Muscle layer of duodenum (tissue), 2 donors: ENCODE measurements around the gene CCDC102B.
"Not testable (repeated sequence)": the region's sequence is repeated elsewhere in the genome, so short reads cannot be mapped to it uniquely, and the experiment has no call there.

Experiments
- H3K27ac ChIP-seq: one replicate; pipeline ENCODE4 v1.7.0; 2013; ENCODE audit warnings: mild to moderate bottlenecking, low read length
- H3K27me3 ChIP-seq: one replicate; pipeline ENCODE4 v1.7.0; 2013; ENCODE audit warnings: low read depth, mild to moderate bottlenecking, control low read depth, low read length
- H3K36me3 ChIP-seq, 2 donors: one replicate each; pipeline ENCODE4 v1.7.0; 2013; ENCODE audit warnings: low read length in 2 of 2, control low read depth in 1 of 2, mild to moderate bottlenecking in 1 of 2; ENCODE audit not compliant: insufficient read depth in 2 of 2, control insufficient read depth in 1 of 2
- H3K4me1 ChIP-seq, 2 donors: one replicate each; pipeline ENCODE4 v1.7.0; 2013; ENCODE audit warnings: low read length in 2 of 2, mild to moderate bottlenecking in 2 of 2, control low read depth in 1 of 2, moderate library complexity in 1 of 2; ENCODE audit not compliant: insufficient read depth in 2 of 2, control insufficient read depth in 1 of 2
- H3K4me3 ChIP-seq, 2 donors: one replicate each; pipeline ENCODE4 v1.7.0; 2013; ENCODE audit warnings: low read length in 2 of 2, low read depth in 1 of 2, mild to moderate bottlenecking in 1 of 2
- H3K9me3 ChIP-seq, 2 donors: one replicate each; pipeline ENCODE4 v1.7.0; 2013; ENCODE audit warnings: low read length in 2 of 2, control low read depth in 1 of 2, mild to moderate bottlenecking in 1 of 2; ENCODE audit not compliant: control insufficient read depth in 1 of 2
- donor health status: healthy.

CCDC102B gene

DNA sequence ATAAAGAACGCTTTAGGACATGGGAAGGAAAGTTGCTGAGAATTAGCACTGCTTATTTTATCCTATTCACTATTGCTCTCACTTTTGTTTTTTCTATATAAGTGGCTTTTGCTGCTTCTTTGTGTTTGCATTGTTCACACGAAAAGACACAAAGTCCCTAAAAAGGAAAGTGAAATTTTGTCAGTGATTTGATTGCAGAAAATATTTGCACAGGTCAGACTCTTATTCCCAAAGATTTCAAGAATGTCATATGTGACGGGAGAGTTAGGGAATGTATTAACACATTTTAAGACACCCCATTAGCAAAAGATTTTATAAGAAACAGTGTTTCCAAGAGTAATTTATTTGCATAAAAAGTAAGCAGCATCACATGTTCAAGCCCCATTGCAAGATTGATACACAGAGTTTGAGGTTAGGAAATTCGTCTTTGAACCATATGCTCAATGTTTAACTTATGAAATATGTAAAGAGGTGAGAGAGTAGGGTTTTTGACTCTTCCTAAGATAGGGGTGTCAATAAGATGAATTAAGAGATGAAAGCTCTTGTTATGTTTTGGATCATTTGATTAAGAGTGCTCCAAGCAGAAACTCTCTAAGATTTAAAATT lies 57.0 kb downstream of the CCDC102B start:
- no peak overlapping the region for H3K4me3 ChIP-seq
- peaks cover 0 to 2% of the 10 kb centered on the region in 2 donors for H3K9me3 ChIP-seq
- no peaks in the 10 kb centered on the region for H3K36me3 ChIP-seq
- no peaks in the 10 kb centered on the region for H3K4me1 ChIP-seq
- no peak overlapping the region for H3K27ac ChIP-seq
- H3K27me3 ChIP-seq, result no peaks in the 10 kb centered on the region

GRCh38 chr18:68855491-68855890 lies 57.6 kb downstream of the CCDC102B start:
- H3K36me3 ChIP-seq, result no peaks in the 10 kb centered on the region
- no peak overlapping the region for H3K27ac ChIP-seq
- H3K9me3 ChIP-seq, result peaks cover 0 to 2% of the 10 kb centered on the region in 2 donors
- no peak overlapping the region for H3K4me3 ChIP-seq
- no peaks in the 10 kb centered on the region for H3K4me1 ChIP-seq
- H3K27me3 ChIP-seq, result no peaks in the 10 kb centered on the region

DNA sequence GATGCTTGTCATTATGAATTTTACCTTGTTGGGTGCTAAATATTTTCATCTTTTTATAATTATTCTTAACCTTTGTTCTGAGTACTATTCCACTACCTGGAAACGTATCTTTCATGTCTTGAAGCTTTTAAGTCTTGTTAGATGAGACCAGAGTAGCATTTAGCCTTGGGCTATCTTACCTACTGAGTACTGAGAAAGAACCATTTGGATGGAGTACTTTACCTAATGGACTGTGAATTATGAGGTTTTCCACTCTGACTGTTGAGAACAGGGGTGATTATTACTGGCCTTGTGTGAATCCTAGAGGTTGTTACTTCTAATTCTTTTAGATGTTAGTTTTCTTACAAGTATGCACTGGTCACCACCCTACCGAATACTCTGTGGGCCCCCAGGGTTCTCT lies 63.5 kb downstream of the CCDC102B start:
- H3K4me1 ChIP-seq, result no peaks in the 10 kb centered on the region
- no peak overlapping the region for H3K27ac ChIP-seq
- no peaks in the 10 kb centered on the region for H3K27me3 ChIP-seq
- no peaks in the 10 kb centered on the region for H3K36me3 ChIP-seq
- H3K4me3 ChIP-seq, result no peak overlapping the region
- H3K9me3 ChIP-seq, result peaks cover 0 to 2% of the 10 kb centered on the region in 2 donors

DNA sequence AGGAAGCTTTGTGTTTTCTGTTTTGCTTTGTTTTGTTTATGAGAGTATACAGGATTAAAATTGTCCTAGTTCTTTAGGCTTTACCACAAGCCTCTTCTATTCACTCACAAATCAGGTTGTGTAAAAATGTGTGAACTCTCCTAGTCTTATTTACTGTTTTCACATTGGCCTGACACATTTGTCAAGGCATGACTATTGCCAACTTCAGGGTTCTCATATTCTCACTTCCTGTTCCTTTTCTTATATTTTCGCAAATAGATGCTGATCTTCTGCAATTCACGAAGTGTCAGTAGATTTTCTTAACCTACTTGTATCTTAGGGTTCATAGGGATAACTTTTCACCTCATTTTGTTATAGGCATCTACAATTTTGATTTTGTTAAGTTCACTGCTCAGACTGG lies 67.1 kb downstream of the CCDC102B start:
- Histone ChIP-seq H3K36me3 (no peaks in the 10 kb centered on the region), H3K9me3 (no peaks in the 10 kb centered on the region), H3K27me3 (no peaks in the 10 kb centered on the region), H3K4me3 (no peak overlapping the region), H3K27ac (no peak overlapping the region), H3K4me1 (no peaks in the 10 kb centered on the region)

GRCh38 chr18:68865503-68865902 lies 67.6 kb downstream of the CCDC102B start:
- no peaks in the 10 kb centered on the region for H3K4me1 ChIP-seq
- H3K4me3 ChIP-seq, result no peak overlapping the region
- no peaks in the 10 kb centered on the region for H3K36me3 ChIP-seq
- no peaks in the 10 kb centered on the region for H3K9me3 ChIP-seq
- H3K27me3 ChIP-seq, result no peaks in the 10 kb centered on the region
- no peak overlapping the region for H3K27ac ChIP-seq

DNA sequence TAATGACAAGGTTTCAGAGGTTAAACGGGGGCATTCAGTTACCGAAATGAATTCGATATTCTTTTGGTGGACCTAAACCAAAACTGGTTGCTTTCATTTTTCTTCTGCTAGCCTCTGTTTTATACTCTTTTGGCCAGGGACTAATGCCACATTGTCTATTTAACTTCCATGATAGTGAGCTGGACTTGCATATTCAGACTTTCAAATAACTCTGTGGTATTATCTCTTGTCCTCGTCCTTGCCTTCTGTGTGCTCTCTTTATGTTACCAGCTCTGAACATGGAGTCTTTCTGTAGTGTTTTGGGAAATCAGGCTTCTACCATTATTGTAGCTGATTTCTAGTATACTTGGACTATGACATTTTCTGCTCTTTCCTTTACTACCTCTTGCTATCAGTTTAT lies 75.1 kb downstream of the CCDC102B start:
- no peaks in the 10 kb centered on the region for H3K36me3 ChIP-seq
- no peaks in the 10 kb centered on the region for H3K27me3 ChIP-seq
- H3K4me1 ChIP-seq, result no peaks in the 10 kb centered on the region
- H3K4me3 ChIP-seq, result no peak overlapping the region
- H3K9me3 ChIP-seq, result no peaks in the 10 kb centered on the region
- H3K27ac ChIP-seq, result no peak overlapping the region

GRCh38 chr18:68874361-68874760 lies 76.5 kb downstream of the CCDC102B start:
- Histone ChIP-seq H3K4me1 (no peaks in the 10 kb centered on the region), H3K27ac (no peak overlapping the region), H3K9me3 (no peaks in the 10 kb centered on the region), H3K4me3 (no peak overlapping the region), H3K36me3 (no peaks in the 10 kb centered on the region), H3K27me3 (no peaks in the 10 kb centered on the region)

DNA sequence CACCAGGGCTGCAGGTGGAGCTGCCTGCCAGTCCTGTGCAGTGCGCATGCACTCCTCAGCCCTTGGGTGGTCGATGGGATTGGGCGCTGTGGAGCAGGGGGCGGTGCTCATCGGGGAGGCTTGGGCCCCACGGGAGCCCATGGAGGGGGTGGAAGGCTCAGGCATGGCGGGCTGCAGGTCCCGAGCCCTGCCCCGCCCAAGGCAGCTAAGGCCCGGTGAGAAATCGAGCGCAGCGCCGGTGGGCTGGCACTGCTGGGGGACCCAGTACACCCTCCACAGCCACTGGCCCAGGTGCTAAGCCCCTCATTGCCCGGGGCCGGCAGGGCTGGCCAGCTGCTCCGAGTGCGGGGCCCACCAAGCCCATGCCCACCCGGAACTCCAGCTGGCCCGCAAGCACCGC lies 82.1 kb downstream of the CCDC102B start:
- H3K4me1 ChIP-seq, H3K27ac ChIP-seq, H3K27me3 ChIP-seq, H3K36me3 ChIP-seq, H3K9me3 ChIP-seq, H3K4me3 ChIP-seq: not testable (repeated sequence)

DNA sequence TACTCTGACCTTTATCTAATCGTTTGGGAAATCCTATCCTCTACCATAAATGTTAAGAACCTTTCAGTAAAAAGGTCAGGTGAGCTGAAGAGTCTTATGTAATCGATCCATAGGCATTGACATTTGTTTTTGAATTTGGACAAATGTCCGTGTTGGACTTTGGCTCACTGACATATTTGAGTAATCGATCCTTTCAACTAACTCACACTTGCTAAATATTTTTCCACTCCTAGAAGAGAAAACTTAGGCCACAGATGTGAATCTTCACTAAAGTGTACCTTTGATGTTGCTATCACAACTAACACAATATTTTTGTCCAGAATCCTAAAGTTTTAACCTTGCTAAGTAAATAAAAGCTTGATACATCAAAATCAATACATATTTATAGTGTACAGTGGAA lies 89.5 kb downstream of the CCDC102B start:
- Histone ChIP-seq H3K4me3 (no peak overlapping the region), H3K9me3 (no peaks in the 10 kb centered on the region), H3K27me3 (no peaks in the 10 kb centered on the region), H3K4me1 (no peaks in the 10 kb centered on the region), H3K36me3 (no peaks in the 10 kb centered on the region), H3K27ac (no peak overlapping the region)

- no peaks in the 10 kb centered on the region for H3K36me3 ChIP-seq
- H3K4me1 ChIP-seq, result no peaks in the 10 kb centered on the region
- H3K4me3 ChIP-seq, result no peak overlapping the region
- H3K9me3 ChIP-seq, result no peaks in the 10 kb centered on the region
- H3K27ac ChIP-seq, result no peak overlapping the region
- H3K27me3 ChIP-seq, result no peaks in the 10 kb centered on the region
Observed at GRCh38 chr18:68893354-68893753, 95.5 kb downstream of the CCDC102B start.

- Histone ChIP-seq H3K27me3 (no peaks in the 10 kb centered on the region), H3K27ac (no peak overlapping the region), H3K4me3 (no peak overlapping the region), H3K36me3 (no peaks in the 10 kb centered on the region), H3K9me3 (no peaks in the 10 kb centered on the region), H3K4me1 (no peaks in the 10 kb centered on the region)
Observed at GRCh38 chr18:68897286-68897685, 99.4 kb downstream of the CCDC102B start.

DNA sequence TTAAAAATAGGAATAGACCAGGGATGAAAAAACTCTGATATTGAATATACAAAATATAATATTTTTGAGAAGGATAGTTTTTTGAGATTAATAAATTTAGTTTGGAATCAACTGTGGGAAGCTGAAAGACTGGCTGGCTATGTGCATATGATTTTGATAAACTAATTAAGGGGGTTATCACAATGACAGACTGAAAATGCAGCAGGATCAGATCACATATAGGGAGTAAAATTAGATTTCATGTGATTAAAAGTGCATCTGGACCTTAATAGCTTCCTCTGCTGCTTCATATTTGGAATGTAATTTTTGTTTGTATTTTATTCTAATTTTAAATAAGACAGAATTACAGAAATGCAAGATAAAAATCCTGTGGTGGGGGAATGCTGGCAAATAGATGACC lies 111.7 kb downstream of the CCDC102B start:
- H3K4me1 ChIP-seq, result no peaks in the 10 kb centered on the region
- no peaks in the 10 kb centered on the region for H3K27me3 ChIP-seq
- no peak overlapping the region for H3K4me3 ChIP-seq
- H3K27ac ChIP-seq, result no peak overlapping the region
- no peaks in the 10 kb centered on the region for H3K36me3 ChIP-seq
- H3K9me3 ChIP-seq, result no peaks in the 10 kb centered on the region
